PC-3 (cell line): ENCODE data around the gene SCFD1.

Experiments used
- CTCF ChIP-seq: fragments of 300-600 bp; sonication (generic); conservative IDR thresholded peaks from 2 replicates; pipeline ENCODE4 v1.5.1; 2017; ENCODE audit warnings: antibody characterized with exemption, low read depth, mild to moderate bottlenecking, low read length
- EZH2phosphoT487 ChIP-seq: fragments of 300-600 bp; sonication (generic); IDR thresholded peaks from 2 replicates; pipeline ENCODE4 v1.6.1; 2018; ENCODE audit warnings: mild to moderate bottlenecking, antibody characterized with exemption, low read length, borderline replicate concordance

GRCh38 chr14:30678926-30679431 is 56.9 kb downstream of the SCFD1 start:
- TF ChIP-seq CTCF (no peak), EZH2phosphoT487 (no peak)
